Measurements from ENCODE around the gene CCDC40. TPM values are rescaled to one million over a fixed set of nuclear protein-coding genes. Genes with fewer than 3 reads are reported as not detected.

CCDC40 gene
- total RNA-seq, 1 donor from 2014 or later = 2.6 TPM

DNA sequence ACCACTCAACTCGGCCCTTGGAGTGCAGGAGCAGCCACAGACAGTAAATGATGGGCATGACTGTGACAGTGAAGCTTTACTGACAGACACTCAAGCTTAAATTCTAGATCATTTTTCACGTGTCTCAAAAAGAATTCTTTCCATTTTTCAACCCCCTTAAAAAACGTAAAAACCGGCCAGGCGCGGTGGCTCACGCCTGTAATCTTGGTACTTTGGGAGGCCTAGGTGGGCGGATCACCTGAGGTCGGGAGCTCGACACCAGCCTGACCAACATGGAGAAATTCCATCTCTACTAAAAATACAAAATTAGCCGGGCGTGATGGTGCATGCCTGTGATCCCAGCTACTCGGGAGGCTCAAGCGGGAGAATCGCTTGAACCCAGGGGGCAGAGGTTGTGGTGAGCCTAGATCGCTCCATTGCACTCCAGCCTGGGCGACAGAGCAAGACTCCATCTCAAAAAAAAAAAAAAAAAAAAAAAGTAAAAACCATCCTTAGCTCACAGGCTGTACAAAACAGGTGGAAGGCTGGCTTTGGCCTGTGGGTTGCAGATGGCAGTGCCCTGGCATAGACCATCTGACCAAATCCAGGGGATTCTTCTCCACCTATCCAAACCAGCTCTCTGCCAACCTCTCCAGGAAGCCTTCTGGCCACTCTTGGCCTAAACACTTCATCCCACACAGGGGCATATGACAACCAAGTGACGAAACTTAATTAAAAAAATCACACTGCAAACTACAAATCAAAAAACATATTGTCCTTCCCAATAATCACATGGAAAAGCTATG, 19.0 kb upstream of the CCDC40 start:
- DNase-seq (ENCODE audit: extremely low read depth, low read depth, low spot score) = no peak

DNA sequence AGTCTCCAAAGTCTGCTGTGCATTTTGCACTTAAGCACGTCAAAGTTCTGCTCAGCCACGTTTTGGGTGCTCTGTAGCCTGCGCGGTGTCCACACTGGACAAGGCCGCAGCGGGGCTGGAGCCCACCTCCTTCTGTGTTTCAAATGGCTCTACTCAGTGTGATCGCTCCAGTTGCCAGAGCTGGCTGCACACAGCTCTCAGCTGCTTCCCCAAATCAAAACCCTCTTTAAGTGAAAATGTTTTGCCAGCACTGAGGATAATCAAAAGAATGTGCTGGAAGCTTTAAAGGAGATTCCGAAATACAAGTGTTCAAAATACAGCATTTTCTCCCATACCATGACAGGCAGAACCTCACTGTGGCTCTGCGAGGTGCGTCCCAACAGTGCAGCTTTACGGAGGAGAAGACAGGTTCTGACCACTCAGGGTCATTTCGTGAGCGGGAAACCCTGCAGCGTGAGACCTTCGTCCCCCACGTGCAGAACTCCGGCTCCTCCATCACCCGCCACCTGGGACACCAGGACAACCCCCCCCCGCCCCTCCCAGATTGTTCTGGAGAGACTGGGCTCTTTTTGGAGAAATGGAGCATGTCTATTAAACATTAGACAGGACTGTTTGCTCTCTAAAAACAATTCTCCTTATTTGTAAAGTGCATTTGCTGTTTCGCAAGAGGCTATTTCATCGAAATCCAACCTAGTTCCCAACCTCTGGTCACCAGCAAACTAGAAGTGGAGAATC, 17.4 kb upstream of the CCDC40 start:
- DNase-seq (ENCODE audit: extremely low read depth, low read depth, low spot score) = no peak

DNA sequence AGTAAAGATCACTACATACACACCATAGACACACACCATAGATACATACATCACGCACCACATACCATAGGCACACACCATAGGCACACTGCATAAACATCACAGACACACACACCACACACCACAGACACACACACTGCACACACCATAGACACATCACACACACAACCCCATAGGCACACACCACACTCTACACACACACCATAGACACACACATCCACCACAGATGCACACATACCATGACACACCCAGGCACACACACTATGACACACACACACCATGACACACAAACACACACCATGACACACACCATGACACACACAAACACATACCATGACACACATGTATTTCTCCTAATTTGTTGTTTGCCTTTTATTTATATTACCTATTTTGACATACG, 14.8 kb upstream of the CCDC40 start:
- DNase-seq (ENCODE audit: extremely low read depth, low read depth, low spot score) = no peak

DNA sequence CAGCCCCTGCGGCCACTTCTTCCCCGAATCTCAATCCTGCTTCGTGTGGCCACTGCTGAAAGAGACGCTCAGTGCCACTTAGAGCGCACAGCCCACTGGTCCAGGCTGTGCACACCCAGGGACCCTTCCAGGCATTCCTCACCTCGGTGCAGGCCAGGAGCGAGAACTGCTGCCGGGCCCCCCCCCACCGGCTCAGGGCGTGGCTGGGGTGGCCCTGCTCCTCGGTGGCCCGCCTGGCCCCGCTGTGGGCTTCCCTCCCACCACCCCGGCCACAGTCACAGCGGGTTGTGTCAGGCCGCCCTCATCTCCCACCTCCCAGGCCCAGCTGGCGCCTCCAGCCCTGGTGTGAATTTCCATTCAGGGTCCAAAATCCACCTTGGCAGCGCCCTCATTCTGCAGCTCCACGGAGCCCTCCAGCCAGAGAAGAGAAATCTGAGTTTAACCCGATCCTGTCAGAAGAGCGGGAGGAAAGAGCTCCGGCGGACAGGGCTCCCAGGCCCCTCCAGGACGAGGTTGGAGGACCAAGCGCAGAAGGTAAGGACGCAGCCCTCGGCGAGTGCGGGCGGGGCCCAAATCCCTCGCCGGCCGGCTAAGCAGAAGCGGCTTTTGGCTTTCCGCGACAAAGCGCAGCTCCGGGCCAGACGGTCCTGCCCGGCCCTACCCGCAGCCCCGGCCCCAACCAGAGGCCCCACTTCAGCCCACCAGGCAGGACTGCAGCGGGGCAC, 12.8 kb upstream of the CCDC40 start:
- DNase-seq (ENCODE audit: extremely low read depth, low read depth, low spot score) = no peak

DNA sequence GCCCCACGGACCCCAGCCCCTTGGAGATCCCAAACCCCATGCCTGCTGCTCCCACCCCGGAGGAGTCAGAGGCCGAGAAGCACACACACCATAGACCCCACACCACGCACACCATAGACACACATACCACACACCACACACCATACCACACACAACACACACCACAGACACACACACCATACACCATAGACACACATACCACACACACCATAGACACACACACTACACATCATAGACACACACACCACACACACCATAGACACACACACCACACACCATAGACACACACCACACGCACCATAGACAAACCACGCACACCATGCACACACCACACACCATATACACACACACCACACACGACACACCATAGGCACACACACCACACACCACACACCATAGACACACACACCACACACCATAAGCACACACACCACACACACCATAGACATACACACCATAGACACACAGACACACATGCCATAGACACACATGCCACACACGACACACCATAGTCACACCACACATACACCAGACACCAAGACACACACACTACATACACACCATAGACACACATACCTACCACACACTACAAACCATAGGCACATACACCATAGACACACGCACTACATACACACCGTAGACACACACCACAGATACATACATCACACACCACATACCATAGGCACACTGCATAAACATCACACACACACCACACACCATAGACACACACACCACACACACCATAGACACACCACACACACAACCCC, 12.1 kb upstream of the CCDC40 start:
- no peak for DNase-seq (ENCODE audit: extremely low read depth, low read depth, low spot score)

DNA sequence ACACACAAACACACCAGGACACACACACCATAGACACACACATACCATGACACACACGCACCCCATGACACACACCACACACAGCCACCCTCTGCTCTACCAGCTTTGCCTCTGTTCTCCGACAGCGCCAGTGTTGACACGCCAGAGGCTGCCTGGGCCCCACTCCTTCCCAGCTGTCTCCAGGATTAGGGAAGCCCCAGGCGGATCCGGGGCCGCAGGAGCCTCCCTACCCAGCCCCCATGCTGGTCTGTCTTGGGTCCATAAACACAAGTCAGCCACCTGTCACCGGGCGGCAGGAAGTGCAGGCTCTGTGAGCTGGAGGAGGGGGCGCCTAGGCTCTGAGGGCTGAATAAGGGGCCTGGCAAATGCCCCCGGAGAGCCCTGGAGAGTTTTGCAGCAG, 11.3 kb upstream of the CCDC40 start:
- no peak for DNase-seq (ENCODE audit: extremely low read depth, low read depth, low spot score)

DNA sequence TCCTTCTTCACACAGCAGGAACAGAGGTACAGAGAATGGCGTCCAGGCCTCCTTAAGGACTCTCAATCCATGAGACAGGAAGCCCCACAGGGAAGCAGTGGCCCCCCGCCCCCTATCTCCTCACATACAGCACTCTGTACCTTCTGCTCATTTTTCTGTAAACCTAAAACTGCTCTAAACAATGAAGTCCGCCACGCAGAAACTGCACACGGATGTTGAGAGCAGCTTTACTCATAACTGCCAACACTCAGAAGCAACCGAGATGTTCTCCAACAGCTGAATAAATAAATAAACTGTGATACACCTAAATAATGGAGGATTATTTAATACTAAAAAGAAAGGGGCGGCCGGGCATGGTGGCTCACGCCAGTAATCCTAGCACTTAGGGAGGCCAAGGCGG, 10.6 kb upstream of the CCDC40 start:
- no peak for DNase-seq (ENCODE audit: extremely low read depth, low read depth, low spot score)

DNA sequence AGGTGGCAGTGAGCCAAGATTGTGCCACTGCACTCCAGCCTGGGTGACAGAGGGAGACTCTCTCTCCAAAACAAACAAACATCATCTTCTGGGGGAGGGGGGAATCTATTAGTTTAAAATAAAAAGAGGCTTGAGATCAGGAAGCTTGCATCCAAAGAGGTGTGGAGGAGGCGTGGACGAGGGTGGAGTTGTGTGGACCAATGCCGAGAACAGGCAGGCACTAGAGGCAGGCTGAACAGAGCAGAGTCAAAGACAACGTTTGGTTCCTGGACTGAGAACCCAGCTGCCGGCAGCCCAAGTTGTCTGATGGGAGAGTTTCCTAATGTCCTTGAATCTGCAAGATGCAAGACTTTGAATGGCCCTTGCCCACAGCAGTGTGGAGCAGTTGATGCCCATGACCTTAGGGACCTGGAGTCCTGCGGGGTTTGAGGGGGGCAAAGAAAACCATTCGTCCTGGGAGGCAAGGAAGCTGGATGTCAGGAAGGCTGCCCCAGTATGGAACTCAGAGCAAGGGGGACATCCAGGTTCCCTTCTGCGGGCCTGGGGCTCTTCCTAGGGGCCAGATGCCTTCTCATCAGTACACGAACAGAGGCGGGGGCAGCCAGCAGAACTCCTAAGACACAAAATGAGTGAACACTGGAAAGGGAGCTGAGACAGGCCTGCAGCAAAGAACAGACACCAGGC, 9.9 kb upstream of the CCDC40 start:
- DNase-seq (ENCODE audit: extremely low read depth, low read depth, low spot score) = no peak

DNA sequence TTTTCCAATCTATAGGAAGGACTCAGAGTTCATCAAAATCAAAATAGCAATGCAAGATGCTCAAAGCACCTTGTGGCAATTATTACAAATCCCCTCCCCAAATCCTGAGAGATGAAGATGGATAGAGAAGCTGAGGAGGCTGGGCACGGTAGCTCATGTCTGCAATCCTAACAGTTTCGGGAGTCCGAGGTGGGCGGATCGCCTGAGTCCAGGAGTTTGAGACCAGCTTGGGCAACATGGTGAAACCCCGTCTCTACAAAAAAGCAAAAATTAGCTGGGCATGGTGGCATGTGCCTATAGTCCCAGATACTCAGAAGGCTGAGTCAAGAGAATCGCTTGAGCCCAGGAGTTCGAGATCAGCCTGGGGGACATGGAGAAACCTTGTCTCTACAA, 9.4 kb upstream of the CCDC40 start:
- DNase-seq (ENCODE audit: extremely low read depth, low read depth, low spot score) = no peak

DNA sequence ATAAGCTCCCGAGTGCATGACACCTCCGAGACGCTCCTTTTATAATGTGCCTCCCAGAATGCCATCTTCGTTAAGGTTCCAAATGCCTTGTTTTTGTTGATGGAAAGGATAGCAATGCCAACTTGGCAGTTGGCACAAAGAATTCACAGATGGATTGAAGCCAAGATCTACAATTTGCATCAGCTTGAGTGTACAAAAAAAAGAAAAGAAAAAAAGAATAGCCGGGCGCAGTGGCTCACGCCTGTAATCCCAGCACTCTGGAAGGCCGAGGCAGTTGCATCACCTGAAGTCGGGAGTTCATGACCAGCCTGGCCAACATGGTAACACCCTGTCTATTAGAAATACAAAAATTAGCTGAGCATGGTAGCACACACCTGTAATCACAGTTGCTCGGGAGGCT, 8.4 kb upstream of the CCDC40 start:
- no peak for DNase-seq (ENCODE audit: extremely low read depth, low read depth, low spot score)

DNA sequence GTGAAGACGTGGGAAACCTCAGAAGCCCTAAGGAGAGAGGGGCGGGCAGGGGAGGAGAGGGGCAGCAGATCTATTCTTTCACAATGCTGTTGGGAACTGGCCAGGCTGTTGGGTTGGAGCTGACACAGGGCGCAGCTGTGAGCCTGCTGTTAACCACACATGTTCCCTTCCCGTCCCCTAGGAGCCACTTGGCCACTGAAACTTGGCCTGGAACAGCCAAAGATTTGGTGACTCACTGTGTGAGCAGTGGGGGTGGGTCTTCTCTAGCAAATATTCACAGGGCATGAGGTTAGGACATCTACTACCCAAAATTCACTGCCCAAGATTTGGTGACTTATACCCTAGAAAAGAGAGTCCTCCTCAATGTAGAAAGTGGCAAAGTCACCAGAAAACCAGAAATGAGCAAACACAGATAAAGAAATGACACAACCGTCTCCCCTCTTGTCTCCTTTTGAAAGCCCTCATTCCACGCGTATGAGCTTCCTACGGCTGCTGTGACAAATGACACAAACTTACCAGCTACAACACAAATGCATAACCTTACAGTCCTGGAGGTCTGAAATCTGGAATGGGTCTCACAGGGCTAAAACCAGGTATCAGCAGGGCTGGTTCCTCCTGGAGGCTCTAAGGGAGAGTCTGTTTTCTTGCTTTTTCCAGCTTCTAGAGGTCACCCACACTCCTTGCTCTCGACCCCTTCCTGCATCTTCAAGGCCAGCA, 7.0 kb upstream of the CCDC40 start:
- DNase-seq (ENCODE audit: extremely low read depth, low read depth, low spot score) = no peak

DNA sequence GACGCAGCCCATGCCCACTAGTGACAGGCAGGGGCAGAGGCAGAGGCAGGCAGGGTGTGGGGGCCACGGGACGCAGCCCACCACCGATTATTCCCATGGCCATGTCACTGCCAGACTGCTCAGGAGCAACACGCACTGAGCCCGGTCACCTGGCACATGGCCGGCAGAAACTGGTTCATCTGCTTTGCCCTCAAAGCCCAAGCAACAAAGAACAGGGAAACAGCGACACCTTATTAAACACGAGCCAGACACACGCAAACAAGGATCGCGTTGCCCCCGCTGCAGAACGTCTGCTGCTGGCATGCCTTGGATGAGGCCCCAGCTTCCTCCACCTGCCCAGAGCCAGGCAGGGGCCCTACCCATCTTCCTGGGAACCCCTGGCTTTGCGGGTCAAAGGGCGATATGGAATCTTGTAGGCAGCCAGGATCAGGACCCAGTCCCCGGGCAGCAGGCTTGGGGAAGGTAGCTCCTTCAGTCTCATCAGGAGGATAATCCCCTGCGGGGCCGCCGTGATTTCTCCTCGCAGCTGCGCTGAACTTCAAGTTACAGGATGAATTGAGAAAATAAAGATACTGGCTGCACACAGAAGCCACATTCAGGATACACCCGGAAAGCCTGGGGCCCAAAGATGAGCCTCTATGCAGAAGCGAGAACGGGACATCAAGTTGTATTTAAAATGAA, 5.6 kb upstream of the CCDC40 start:
- DNase-seq (ENCODE audit: extremely low read depth, low read depth, low spot score) = no peak

DNA sequence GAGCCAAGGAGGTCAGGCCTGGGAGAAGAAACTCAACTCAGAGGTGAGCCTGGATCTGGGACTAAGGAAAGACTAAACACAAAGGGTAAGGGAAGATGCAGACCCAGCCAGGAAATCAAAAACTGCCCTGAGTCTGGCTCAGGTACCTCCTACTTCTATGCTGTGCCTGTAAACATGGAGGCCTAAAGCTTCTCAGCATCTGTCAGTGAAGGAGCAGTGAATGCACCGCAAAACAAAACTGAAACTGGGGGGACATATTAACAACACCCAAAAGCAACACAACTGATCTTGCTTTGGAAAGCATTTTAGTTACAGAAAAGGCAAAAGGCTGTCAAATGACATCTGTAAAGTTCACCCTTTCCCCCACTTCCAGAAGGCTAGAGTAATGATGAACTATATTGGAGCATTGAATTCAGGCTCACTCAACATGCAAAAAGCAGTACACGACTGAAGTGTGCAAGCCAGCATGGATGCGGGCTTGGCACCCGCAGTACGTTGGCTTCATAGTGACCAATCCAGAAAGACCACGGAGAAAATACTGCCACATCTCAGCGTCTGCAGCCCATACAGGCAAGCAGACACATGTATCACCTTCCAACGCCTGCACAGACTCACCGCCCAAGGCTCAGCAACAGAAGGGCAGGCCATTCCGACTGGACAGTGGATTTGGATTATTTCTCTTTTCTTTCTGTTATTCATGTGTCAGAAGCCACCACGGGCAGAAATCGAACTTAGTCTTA, 4.6 kb upstream of the CCDC40 start:
- no peak for DNase-seq (ENCODE audit: extremely low read depth, low read depth, low spot score)

DNA sequence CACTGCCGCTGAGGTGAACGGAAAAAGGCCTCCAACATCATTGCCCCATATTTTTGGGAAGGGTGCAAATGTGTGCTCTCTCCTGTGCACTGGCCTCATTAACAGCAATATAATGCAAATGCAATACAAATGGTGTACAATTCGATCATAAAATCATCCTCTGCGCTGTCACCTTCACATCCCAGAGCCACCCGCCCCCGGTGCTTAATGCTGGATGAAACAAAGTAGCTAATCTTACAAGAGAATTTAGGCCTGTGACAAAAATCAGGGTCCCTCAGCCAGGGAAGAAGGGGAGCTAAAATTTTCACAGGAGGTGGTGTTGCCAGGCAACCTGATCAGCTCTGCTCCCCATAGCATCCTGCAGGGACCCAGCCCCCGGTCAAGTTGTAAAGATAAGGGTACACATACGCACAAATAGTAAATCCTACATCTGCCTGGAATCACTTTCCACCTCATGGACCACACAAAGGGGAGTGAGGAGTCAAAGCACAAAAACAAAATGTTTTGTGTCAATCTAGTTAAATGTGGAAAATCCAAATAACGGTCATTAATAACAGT, 3.7 kb upstream of the CCDC40 start:
- no peak for DNase-seq (ENCODE audit: extremely low read depth, low read depth, low spot score)

DNA sequence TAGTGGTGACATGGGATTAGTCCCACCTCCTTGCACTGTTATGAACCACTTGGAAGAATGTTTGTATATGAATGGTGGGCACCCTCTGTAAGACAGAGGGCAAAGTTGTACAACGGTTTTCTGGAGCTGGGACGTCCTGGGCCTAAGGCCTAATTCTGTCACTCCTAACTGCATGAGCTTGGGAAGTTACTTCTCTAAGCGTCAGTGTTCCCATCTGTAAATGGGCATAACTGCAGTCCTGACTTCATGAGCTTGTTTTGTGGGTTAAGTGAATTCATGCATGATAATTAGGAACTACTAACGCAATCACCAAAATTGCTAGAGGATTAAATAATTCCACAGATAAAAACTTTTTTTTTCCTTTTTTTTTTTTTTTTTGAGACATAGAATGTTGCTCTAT, 2.6 kb upstream of the CCDC40 start:
- no peak for DNase-seq (ENCODE audit: extremely low read depth, low read depth, low spot score)

DNA sequence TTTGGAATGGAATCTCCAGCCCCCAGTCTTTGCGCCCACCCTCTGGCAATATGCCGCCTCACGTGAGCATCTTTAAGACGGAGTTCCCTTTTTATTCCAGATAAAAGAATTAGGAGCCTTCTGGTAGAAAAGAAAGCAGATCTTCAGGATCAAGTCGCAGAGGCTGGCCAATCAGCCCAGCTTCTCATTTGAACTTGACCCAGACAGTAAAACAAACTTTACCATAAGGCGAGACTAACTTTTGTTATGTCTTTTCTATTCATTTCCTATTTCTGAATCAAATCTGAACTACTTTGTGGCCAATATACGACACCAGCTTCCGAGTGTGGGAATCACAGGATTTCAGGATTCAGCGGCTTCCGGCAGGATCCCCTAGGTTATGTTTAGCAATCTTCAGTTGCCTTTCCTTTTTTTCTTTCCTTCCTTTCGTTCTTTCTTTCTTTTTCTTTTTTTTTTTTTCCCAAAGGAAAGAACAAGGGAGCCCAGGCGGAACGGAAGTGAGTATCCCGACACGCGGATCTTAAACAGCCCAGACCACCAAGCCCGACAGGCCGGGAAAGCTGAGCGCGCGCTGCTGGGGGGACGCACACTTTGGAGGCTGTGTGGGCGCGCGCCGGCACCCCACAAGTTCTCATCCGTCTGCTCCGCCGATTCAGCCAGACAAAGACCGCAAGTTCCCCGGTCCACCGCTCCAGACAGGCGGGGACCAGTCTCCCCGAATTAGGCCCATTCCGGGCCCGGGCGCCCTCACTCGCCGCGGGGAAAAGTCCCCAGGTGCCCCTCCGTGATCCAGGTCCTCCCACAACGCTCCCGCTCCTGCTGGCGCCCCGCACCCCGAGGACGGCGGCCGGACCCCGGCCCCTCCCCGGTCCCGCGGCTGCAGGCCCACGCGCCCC, 1.4 kb upstream of the CCDC40 start:
- DNase-seq (ENCODE audit: extremely low read depth, low read depth, low spot score) = no peak

DNA sequence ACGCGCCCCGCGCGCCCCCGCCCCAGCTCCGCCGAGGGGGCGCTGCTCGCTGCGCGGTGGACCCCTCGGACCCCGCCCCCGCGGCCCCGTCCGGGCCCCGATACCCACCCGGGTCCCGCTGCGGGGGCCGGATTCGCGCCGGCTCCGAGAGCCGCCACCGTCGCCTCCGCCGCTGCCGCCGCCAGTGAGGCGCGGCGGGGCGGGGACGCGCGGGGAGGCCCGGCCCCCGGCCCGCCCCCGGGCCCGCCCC, 830 bp upstream of the CCDC40 start, which contains the start of gene TBC1D16:
Gene TBC1D16 (minus strand): TSS at position 186 of the 250 bp plus-strand sequence. CDS start 22,325 bp downstream, outside the sequence.
- no peak for DNase-seq (ENCODE audit: extremely low read depth, low read depth, low spot score)

Data from glomerular endothelial cell (primary cell).